Measurements from ENCODE around the gene UBE2F. TPM values are rescaled to one million over a fixed set of nuclear protein-coding genes. Genes with fewer than 3 reads are reported as not detected.

UBE2F gene
- total RNA-seq, 2 donors from 2014 or later: 58.3 to 59.2 TPM

GRCh38 chr2:238013806-238014205 lies 47.0 kb downstream of the UBE2F start:
- WGBS, 2 experiments (ENCODE audit: insufficient coverage in 1 of 2, insufficient read length in 1 of 2): 93 to 99% methylated on average over 7 of the region's 7 CpGs

GRCh38 chr2:238015705-238016104 lies 48.9 kb downstream of the UBE2F start:
- H3K27me3 Mint-ChIP-seq (ENCODE audit: insufficient read depth): no peaks in the 10 kb centered on the region

More at GRCh38 chr2:238013806-238014205, 47.0 kb downstream of the UBE2F start:
- no peaks in the 10 kb centered on the region for H3K4me1 Mint-ChIP-seq
- no peak overlapping the region for H3K9ac ChIP-seq (ENCODE audit: extremely low read depth, low read length, poor library complexity, severe bottlenecking)
- no peak overlapping the region for H3K27ac ChIP-seq (ENCODE audit: low read depth, low read length)
- no peak for DNase-seq
- no peaks in the 10 kb centered on the region for H3K9me3 ChIP-seq (ENCODE audit: control insufficient read depth, low read length)
- H3K36me3 ChIP-seq (ENCODE audit: control insufficient read depth, insufficient read depth, low read length): peaks cover 19% of the 10 kb centered on the region
- H3K27me3 Mint-ChIP-seq (ENCODE audit: insufficient read depth): no peaks in the 10 kb centered on the region
- H3K36me3 Mint-ChIP-seq (ENCODE audit: low read depth): peaks cover 7% of the 10 kb centered on the region
- no peak overlapping the region for H3K27ac Mint-ChIP-seq
- no peaks in the 10 kb centered on the region for H3K9me3 Mint-ChIP-seq
- H3K4me3 ChIP-seq (ENCODE audit: low read length): no peak overlapping the region
- no peak overlapping the region for H3K4me3 Mint-ChIP-seq
- H3K4me1 ChIP-seq (ENCODE audit: control insufficient read depth, insufficient read depth, low read length): no peaks in the 10 kb centered on the region
- H3K27me3 ChIP-seq (ENCODE audit: control insufficient read depth, insufficient read depth, low read length, poor library complexity, severe bottlenecking): no peaks in the 10 kb centered on the region
- TF ChIP-seq CTCF (conservative IDR thresholded peaks at IDR 0.05): no peak

GRCh38 chr2:238016526-238016925 lies 49.7 kb downstream of the UBE2F start:
- DNase-seq: no peak
- H3K27ac Mint-ChIP-seq: no peak overlapping the region
- TF ChIP-seq CTCF (conservative IDR thresholded peaks at IDR 0.05): no peak
- H3K9me3 ChIP-seq (ENCODE audit: control insufficient read depth, low read length): no peaks in the 10 kb centered on the region
- H3K9ac ChIP-seq (ENCODE audit: extremely low read depth, low read length, poor library complexity, severe bottlenecking): no peak overlapping the region
- 93 to 100% methylated on average over 6 to 8 of the region's 8 CpGs for WGBS, 2 experiments (ENCODE audit: insufficient coverage in 1 of 2, insufficient read length in 1 of 2)
- H3K4me3 ChIP-seq (ENCODE audit: low read length): no peak overlapping the region
- no peaks in the 10 kb centered on the region for H3K27me3 Mint-ChIP-seq (ENCODE audit: insufficient read depth)
- H3K36me3 ChIP-seq (ENCODE audit: control insufficient read depth, insufficient read depth, low read length): peaks cover 35% of the 10 kb centered on the region
- peaks cover 17% of the 10 kb centered on the region for H3K36me3 Mint-ChIP-seq (ENCODE audit: low read depth)
- no peaks in the 10 kb centered on the region for H3K4me1 ChIP-seq (ENCODE audit: control insufficient read depth, insufficient read depth, low read length)
- H3K9me3 Mint-ChIP-seq: no peaks in the 10 kb centered on the region
- no peak overlapping the region for H3K27ac ChIP-seq (ENCODE audit: low read depth, low read length)
- no peaks in the 10 kb centered on the region for H3K4me1 Mint-ChIP-seq
- no peak overlapping the region for H3K4me3 Mint-ChIP-seq
- H3K27me3 ChIP-seq (ENCODE audit: control insufficient read depth, insufficient read depth, low read length, poor library complexity, severe bottlenecking): no peaks in the 10 kb centered on the region

More at GRCh38 chr2:238015705-238016104, 48.9 kb downstream of the UBE2F start:
- Mint-ChIP-seq H3K4me3 (no peak overlapping the region), H3K4me1 (no peaks in the 10 kb centered on the region), H3K36me3 (ENCODE audit: low read depth) (peaks cover 11% of the 10 kb centered on the region), H3K27ac (no peak overlapping the region), H3K9me3 (no peaks in the 10 kb centered on the region)
- Histone ChIP-seq H3K36me3 (ENCODE audit: control insufficient read depth, insufficient read depth, low read length) (peaks cover 27% of the 10 kb centered on the region), H3K4me3 (ENCODE audit: low read length) (no peak overlapping the region), H3K27me3 (ENCODE audit: control insufficient read depth, insufficient read depth, low read length, poor library complexity, severe bottlenecking) (no peaks in the 10 kb centered on the region), H3K27ac (ENCODE audit: low read depth, low read length) (no peak overlapping the region), H3K9ac (ENCODE audit: extremely low read depth, low read length, poor library complexity, severe bottlenecking) (no peak overlapping the region), H3K4me1 (ENCODE audit: control insufficient read depth, insufficient read depth, low read length) (no peaks in the 10 kb centered on the region), H3K9me3 (ENCODE audit: control insufficient read depth, low read length) (no peaks in the 10 kb centered on the region)
- peak; percentile 60 for TF ChIP-seq CTCF (conservative IDR thresholded peaks at IDR 0.05)
- DNase-seq: no peak
- 67% methylated on average over 4 of the region's 4 CpGs; no CpG with 5 or more reads in 1 of the 2 experiments for WGBS, 2 experiments (ENCODE audit: insufficient coverage in 1 of 2, insufficient read length in 1 of 2)
